Measurements from ENCODE around the gene SARS1.

DNA sequence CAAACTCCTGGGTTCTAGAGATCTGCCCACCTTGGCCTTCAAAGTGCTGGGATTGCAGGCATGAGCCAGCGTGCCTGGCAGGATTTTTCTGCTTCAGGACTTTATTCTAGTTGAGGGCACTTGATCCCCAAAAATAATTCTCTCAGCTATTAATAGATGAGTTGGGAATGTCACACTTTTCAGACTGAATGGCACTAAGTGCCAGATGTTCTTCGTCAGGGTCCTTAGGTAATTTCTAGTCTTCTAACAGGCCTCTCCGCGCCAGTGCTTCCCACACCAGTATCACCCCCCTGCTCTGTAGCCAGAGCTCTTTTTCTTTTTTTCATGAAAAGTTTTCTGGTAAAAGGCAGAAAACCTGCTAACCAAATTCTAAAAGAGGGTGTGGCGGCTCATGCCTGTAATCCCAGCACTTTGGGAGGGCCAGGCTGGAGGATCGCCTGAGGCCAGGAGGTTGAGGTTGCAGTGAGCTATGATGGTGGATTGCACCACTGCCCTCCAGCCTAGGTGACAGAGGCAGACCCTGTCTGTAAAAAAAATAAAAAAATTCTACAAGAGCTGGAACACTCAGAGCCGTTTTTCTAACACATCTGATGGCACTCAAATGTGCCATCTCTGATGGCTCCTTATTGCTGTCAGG lies 6.1 kb upstream of the SARS1 start:
- no peak for TF ChIP-seq EZH2 (IDR thresholded peaks at IDR 0.05; ENCODE audit: low read depth, low read length, severe bottlenecking)
- TF ChIP-seq MAX (IDR thresholded peaks at IDR 0.05) = no peak
- TF ChIP-seq CEBPB (IDR thresholded peaks at IDR 0.05; ENCODE audit: low read depth, low read length) = no peak
- TF ChIP-seq, protein P1, sequence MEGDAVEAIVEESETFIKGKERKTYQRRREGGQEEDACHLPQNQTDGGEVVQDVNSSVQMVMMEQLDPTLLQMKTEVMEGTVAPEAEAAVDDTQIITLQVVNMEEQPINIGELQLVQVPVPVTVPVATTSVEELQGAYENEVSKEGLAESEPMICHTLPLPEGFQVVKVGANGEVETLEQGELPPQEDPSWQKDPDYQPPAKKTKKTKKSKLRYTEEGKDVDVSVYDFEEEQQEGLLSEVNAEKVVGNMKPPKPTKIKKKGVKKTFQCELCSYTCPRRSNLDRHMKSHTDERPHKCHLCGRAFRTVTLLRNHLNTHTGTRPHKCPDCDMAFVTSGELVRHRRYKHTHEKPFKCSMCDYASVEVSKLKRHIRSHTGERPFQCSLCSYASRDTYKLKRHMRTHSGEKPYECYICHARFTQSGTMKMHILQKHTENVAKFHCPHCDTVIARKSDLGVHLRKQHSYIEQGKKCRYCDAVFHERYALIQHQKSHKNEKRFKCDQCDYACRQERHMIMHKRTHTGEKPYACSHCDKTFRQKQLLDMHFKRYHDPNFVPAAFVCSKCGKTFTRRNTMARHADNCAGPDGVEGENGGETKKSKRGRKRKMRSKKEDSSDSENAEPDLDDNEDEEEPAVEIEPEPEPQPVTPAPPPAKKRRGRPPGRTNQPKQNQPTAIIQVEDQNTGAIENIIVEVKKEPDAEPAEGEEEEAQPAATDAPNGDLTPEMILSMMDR (IDR thresholded peaks at IDR 0.05; ENCODE audit: control extremely low read depth in 1 of 3, insufficient read depth in 1 of 3, low read depth in 1 of 3, low read length in 3 of 3) = no peak
- no peak for TF ChIP-seq ZNF274 (IDR thresholded peaks at IDR 0.05; ENCODE audit: borderline replicate concordance, extremely low read depth, low read length)
- TF ChIP-seq CBX8 (IDR thresholded peaks at IDR 0.05; ENCODE audit: borderline replicate concordance, low read depth, low read length) = no peak
- TF ChIP-seq SAP30 (IDR thresholded peaks at IDR 0.05; ENCODE audit: insufficient read depth, insufficient replicate concordance, low read length) = no peak
- TF ChIP-seq, protein P2, sequence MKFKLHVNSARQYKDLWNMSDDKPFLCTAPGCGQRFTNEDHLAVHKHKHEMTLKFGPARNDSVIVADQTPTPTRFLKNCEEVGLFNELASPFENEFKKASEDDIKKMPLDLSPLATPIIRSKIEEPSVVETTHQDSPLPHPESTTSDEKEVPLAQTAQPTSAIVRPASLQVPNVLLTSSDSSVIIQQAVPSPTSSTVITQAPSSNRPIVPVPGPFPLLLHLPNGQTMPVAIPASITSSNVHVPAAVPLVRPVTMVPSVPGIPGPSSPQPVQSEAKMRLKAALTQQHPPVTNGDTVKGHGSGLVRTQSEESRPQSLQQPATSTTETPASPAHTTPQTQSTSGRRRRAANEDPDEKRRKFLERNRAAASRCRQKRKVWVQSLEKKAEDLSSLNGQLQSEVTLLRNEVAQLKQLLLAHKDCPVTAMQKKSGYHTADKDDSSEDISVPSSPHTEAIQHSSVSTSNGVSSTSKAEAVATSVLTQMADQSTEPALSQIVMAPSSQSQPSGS (IDR thresholded peaks at IDR 0.05; ENCODE audit: low read length) = no peak
- TF ChIP-seq EP300 (IDR thresholded peaks at IDR 0.05; ENCODE audit: borderline replicate concordance in 1 of 2, low read depth in 2 of 2, low read length in 2 of 2) = no peak
- TF ChIP-seq POU5F1 (IDR thresholded peaks at IDR 0.05; ENCODE audit: low read depth, low read length) = no peak
- no peak for TF ChIP-seq JUND (IDR thresholded peaks at IDR 0.05; ENCODE audit: low read length)
- no peak for TF ChIP-seq GTF2F1 (IDR thresholded peaks at IDR 0.05; ENCODE audit: borderline replicate concordance, low read depth, low read length)
- TF ChIP-seq USF2 (IDR thresholded peaks at IDR 0.05; ENCODE audit: low read length) = no peak
